ENCODE results near the gene HPSE2.

The HPSE2 gene

DNA sequence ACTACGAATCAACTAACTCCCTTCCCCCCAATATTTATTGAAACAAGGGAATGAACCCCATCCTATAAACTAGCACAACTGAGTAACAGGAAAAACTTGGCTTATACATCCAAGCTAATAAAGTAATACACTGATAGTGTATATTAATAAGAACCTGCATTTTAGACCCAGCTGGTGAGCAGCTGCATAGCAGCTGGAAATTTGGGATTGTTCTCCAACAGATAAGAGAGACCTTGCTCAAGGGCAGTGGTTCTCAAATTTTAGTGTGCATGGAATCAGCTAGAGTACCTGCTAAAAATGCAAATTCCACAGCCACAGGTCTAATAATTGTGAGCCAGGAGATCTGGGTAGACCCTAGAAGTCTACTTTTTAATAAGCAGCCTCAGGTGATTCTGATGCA lies 404.3 kb downstream of the HPSE2 start:
- DNase-seq, result no peak

DNA sequence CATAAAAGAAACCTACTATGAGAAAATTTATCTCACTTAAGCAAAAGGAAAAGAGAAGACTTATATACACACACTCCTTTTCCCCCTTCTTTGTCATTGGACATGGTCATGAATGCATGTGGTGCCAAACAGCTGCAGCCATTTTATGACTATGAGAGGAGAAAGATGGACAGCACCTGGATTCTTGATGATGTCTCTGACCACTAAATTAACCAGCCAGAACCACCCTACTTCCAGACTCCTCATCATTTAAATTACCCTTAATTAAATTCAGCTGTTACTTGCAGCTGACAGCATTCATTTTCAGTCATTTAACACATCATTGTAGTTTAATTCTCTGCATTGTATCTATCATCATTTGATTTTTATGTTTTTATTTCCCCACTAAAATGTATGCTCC lies 409.9 kb downstream of the HPSE2 start:
- DNase-seq, result no peak

DNA sequence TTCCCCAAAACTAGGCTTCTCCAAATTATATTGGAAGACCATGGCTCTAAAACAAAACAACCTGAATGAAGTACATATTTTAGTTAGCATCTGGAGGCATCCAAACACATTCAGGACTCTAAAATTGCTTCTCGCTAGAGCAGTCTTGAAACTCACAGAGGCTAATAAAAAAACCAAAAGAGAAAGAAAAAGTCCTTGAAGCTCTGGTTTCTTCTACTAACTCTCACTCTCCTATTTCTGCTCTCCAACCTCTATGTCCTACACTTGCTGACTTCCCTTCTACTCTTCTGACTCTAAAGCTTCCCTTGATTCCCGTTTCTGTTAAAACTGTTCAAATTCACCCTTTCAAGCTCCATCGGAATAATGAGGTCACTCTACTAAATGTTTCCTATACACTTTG lies 418.3 kb downstream of the HPSE2 start:
- DNase-seq, result no peak

DNA sequence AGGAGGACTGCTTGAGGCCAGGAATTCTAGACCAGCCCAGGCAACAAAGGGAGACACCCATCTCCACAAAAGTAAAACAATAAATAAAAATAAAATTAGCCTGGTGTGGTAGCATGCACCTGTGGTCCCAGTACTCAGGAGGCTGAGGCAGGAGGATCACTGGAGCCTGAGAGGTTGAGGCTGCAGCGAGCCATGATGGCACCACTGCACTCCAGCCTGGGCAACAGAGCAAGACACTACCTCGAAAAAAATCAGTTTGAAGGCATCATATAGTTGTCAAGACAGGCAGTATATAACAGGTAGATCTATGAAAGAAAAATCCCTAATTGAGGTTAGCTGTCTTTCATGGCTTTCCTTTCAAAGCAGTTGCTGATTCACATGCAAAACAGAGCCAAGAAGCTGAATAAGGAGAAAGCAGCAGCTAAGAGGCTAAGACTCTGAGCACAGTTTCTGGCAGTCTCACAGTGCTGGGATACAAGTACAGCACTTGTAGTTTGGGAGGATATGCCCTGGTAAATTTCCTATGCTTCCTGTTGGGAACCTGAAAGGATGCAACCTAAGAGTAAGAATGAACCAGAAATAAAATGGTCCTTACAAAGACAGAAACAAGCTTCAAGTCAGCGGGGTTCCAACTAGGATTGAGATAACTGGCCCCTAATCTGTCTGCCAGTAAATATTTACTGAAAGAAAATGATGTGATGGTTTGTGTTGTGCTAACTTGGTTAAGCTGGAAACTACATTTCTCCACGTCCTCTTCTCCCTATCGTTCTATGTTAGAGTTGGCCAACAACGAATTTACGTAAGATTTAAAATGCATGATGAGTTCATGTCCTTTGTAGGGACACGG lies 420.4 kb downstream of the HPSE2 start:
- DNase-seq, result no peak

DNA sequence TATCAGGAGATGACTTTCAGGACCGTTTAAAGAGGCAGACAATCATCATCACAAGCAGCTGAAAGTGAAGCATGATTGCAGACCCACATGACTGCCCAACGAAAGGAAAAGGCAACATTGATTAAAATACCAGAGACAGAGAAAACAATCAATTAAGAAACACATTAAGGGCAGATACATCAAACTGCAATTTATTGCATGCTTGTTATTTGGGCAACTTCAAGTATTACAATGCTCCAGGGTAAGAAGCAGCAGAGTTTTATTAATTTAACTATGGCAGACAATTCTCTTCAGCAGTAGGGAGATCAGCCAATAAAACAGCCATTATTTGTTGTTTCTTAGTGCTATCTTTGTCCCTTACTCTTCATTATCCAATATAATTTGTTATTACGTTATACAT lies 421.2 kb downstream of the HPSE2 start:
- DNase-seq, result no peak

DNA sequence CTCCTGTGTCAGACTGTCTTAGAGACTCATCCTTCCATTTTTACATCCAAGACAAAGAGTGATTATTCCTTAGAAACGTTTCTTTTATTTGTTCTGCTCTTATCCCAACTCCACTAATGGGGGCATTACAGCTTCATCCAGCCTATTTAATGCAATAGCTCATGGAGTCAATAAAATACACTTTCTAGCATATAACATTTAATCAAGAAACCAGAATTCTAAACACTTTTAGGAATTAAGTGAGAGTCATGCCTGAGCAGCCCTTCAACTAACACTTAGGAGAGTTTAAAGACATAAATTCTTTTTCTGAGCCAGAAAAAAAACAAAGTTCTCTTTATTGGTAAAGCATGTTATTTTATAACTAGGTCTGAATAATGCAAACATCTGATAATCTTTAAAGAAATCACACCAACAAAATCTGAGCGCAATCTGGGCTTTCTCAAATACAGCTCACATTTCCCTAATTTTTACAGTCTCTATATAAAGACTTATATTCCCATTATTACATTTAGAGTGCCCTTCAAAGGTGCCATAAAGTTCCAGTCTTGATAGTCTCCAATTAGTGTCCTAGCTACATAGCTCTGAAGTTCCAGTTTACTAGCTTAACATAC lies 427.3 kb downstream of the HPSE2 start:
- no peak for DNase-seq

DNA sequence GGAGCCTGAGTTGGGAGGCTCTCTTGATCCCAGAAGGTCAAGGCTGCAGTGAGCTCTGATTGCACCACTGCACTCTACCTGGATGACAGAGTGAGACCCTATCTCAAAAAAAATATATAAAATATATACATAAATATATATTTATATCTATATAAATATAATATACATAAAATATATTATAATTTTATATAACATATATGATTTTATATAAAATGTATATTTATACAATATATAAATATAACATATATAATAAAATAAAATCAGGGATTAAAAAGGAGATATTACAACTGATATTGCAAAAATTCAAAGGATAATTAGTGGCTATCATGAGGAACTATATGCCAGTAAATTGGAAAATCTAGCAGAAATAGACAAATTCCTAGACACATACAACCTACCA lies 435.4 kb downstream of the HPSE2 start:
- no peak for DNase-seq

DNA sequence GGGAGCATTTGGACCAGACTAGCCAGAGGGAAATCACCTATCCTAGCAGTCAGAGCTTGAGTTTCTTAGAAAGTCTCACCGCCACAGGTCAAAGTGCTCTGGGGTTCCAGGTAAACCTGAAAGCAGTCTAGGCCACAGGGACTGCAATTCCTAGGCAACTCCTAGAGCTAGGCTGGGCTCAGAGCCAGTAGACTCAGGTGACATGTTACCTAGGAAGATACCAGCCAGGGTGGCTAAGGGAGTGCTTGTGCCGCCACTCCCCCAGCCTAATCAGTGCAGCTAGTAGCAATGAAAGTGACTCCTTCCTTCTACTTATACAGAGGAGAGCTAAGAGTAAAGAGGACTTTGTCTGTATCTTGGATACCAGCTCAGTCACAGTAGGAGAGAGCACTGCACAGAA lies 440.2 kb downstream of the HPSE2 start:
- no peak for DNase-seq

DNA sequence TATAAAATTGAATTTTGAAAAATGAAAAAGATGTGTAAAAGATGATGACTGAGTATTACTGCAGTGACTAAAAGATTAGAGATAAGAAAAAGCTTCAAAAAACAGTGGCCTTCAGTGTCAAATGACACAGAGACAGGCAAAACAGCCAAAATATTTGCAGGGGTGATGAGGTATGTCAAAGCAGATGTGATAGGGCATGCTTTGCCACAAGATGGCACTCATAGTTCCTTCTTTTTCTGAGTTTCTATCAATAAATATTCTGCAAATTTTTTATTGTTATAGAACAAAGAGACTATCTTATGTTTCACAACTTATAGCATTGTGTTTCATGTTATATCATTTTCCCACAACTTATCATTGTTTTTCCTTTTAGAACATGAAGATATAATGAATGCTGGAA lies 444.8 kb downstream of the HPSE2 start:
- DNase-seq, result no peak

DNA sequence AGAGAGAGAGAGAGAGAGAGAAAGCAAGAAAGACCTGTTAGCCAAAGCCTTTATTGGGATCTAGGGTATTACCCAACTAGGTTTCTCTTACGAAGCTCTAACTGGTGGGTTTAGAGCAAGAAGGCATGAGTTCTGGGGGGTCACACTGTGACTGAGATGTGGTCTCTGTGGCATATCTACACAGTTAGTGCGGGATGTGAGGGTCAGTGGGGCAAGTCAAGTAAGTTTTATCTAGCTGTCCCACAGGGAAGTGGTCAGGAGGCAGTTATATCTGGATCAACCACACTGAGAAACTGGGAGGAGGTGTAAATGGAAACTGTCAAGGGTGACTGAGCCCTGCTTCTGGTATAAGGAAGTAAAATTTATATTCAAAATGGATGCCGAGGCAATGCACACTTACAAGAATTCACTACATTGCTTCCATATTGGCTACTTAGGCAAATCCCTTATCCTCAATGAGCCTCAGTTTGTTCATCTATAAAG lies 457.3 kb downstream of the HPSE2 start:
- DNase-seq, result no peak

DNA sequence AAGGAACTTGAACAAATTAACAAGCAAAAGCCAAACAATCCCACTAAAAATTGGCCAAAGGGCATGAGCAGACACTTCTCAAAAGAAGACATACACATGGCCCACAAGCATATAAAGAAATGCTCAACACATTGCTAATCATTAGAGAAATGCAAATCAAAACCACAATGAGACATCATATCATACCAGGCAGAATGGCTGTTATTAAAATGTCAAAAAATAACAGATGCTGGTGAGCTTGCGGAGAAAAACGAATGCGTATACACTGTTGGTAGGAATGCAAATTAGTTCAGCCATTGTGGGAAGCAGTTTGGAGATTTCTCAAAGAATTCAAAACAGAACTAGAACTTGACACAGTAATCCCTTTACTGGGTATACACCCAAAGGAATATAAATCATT lies 477.2 kb downstream of the HPSE2 start:
- no peak for DNase-seq

DNA sequence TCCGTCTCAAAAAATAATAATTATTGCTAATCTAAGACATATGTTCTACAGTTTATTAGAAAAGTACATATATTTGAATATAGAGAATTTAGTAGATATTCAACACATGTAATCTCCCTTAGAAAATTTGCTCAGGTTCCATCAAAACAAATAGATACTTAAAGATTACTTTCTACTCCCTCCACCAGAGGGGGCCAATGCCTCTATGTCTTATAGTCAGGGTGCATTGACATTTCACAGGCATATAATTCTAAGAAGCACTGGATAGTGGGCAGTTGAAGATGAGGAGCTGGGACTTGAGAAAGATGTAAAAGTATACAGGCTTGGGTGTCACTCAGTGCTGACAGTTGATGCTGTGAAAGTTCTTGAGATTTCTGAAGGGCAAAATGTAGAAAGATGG lies 487.4 kb downstream of the HPSE2 start:
- no peak for DNase-seq

DNA sequence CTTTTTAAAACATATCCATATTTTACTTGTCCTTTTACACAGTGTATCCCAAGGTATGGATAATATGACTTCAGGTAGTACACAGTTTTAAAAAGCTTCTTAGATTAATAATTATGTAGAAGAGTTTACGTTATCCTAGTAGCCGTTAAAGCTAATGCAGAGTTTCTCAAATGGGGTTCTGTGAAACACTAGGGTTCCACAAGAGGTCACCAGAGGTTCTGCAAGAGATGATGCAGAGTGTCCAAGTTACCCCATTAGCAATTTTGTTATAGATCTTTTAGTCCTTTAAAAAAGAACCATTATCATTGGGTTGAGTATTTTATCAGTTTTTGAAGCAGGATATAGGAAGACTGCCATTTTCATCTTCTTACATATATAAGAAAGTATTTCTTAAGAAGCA lies 490.0 kb downstream of the HPSE2 start:
- no peak for DNase-seq

DNA sequence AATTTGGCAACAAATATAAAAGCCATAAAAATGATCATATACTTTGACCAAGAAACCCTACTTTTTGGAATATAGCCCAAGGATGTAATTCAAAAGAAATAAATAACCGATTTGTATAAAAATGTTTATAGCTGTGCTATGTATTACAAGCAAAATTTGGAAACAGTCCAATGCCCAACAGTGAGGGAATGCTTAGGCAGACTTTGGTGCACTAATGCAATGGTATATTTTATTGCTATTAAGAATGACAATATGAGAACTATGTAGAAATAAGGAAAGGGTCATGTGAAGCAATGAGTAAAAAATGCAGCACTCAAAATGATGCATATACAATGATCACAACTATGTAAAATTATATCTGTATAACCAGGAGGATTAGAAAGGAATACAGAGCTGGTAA lies 515.1 kb downstream of the HPSE2 start:
- DNase-seq, result no peak

DNA sequence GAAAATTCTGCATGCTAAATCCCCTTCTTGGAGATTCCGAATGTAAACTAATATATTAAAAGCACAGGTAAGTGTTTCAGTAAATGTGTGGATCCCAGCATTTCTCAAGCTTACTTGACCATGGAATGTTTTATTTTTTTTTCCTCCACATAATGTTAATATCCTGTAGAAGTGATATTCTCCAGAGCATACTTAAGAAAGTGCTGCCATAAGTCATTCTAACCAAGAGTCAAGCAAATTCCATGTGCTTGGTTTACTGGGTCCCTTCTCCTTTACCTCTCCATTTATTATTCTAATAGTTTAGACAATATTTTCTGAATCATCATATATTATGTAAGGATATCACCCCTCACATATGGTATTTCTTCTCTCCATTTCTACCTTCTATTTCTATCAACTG lies 522.1 kb downstream of the HPSE2 start:
- DNase-seq, result no peak

DNA sequence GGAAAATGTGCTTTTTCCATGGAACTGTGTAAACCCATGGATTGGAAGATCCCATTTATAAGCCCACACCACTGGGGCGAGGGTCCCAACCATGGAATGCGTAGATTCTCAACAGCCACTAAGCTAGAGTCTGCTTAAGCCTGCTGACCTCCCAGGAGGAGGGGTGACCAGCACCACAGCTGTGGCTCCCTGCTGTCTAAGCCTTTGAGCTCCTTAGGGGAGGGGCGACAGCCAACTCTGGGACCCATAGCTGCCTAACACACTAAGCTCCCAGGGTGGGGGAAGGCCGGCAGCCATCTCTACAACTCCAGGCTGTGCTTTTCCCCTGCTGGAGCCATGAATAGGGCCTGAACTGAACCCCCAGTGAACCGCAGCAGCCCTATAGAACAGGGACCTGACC lies 539.1 kb downstream of the HPSE2 start:
- no peak for DNase-seq

DNA sequence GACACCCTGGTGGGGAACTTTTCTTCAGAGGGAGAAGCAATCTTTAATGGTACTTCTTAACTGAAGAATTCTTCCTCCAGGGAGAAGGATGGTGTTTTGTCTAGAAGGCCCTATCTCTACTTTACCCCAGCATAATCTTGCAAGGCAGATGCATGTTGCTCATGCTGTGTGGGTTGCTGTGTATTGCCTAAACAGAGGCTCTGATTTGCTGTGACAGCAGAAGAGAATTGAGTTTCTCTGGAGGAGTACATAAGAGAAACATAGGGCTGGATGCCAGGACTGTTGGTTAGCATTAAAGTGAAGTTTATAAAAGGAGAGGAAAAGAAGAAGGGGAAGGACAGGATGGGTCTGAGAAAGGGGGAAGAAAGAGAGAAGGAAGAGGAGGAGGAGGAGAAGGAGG lies 540.8 kb downstream of the HPSE2 start:
- no peak for DNase-seq

DNA sequence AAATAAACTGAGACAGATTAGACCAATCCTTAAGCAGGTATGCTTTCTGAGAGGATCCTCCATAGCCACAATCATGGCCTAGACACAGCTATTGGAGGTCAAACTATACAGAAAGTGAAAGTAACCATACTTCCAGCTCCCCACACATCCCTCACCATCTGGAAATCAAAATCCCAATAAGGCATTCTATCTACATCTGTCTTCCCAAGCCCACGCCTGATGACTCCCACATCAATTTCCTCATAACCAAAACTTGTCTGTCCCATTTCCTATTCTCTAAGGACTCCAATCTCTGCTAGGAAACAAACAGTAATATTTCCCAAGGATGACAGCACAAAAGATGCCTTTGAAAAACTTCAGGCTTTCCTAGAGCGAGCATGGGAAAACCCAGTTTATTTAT lies 541.6 kb downstream of the HPSE2 start:
- DNase-seq, result no peak

DNA sequence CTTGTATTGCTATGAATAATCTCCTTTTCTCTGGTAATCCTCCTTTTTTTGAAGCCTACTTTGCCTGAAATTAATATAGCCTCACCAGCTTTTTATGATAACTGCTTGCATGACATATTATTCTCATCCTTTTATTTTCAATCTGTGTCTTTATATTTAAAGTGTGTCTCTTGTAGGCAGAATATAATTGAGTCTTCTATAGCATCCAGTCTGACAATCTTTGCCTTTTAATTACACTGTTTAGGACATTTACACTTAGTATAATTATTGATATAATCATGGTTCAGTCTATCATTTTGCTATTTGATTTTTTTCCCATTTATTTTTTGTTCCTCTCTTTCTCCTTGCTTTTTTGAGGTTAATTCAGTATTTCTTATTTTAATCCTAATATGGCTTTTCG lies 548.0 kb downstream of the HPSE2 start:
- DNase-seq, result no peak

DNA sequence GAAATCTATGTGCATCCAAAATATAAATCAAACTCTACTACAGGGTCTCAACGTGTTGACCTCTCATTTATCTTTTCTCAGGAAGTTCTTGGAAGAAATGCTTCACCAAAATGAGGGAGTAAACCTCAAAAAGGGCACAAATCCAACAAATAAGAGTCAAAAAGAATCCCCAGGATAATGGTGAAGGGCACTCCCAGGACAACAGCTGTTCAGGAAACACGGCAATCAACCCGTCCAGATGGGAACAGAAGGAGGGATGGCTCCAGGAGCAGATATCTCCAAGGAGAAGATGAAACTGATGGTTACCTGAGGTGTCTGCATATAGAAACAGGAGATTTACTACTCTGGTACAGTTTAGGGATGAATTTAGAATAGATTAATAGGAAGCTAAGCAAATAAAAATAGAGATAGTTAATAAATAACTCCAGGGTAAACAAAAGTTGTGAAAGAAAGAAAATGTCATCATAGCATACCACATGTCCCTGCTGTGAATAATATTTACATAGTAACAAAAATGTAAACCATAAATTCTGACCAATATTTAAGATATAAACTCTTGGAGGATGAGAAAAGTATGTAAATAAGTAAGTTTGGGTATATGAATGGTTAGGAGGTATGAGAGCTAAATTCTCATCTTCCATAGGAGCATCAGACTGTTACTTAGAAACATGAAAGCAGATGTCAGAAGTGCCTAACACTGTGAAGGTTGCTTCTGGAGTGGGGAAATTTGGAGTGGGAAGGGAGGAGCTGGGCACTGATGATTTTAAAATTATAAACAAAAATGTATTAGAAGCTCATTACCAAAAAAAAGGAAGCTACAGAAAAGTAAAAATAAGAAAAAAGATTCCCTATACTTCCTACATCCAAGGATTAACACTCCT lies 551.4 kb downstream of the HPSE2 start:
- no peak for DNase-seq

DNA sequence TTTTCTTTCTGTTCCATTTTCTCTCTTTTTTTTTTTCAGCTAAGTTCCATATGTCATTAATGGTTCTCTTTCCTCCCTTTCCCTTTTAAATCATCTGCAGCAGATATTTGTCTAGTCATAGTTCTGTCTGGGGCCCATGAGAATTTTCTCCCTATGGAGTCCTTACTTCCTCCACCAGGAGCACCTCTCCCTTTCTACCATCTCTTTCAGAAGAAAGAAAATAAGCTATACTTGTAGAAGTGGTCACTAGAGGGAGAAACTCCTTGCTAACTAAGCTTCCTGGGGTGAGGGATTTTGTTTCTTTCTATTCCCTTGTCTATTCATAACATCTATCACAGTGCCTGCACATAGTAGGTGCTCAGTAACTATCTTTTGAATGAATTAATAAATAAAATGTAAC lies 558.8 kb downstream of the HPSE2 start:
- no peak for DNase-seq

DNA sequence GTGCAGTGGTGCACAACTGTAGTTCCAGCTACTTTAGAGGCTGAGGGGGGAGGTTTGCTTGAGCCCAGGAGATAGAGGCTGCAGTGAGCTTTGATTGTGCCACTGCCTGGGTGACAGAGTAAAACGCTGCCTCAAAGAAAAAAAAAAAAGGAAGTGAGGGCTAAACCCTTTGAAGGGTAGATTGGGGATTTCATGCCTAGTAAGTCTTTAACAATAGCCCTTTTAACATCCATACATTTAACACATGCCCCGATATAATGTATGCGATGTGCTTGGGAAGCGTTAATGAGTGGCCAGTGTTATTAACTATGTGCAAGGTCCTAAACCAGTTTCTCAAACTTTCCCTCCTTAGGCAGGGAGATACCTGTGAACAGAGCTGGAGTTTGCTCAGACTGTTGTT lies 559.8 kb downstream of the HPSE2 start:
- DNase-seq, result no peak

DNA sequence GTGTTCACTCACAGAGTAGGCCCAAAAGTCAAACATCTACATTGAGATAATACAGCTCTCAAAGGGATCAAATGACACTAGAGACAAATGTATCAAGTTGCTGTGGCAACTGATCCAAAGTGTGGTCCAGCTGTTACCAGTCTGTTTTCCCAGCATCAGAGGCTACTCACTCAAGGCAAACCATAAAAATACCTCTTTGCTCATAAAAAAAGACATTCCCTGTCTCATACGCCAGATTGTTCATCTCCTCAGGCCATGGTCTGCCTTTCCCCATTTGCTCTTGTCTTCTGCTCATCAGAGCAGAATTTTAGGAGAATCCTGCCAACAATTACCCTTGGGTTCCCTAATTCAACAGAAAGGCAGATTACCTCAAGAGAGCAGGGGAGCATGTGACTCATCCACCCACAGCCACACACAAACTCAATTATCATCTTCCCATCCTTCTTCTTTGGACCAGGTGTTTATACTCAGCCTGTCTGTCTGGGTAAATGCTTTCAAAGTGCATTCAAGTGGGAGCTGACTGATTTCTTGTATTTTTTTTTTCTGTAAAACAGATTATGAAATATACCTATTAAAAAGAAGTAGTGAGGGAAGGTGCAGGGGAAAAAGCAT lies 562.4 kb downstream of the HPSE2 start:
- DNase-seq, result no peak

Measured in activated naive CD4-positive, alpha-beta T cell treated with anti-CD3 and anti-CD28 coated beads, Interleukin-2, amount 50 U/mL, for 16 hours (primary cell).